Gastrocnemius medialis (tissue), 4 donors: Measurements from ENCODE around the gene RASGRP2.
A peak's percentile ranks its signal among the peaks of the same experiment; 100 is the strongest.

ENCODE experiments used
- CTCF ChIP-seq, 5 experiments: fragments of 450-650 bp in 3 of 5; fragments of 200-600 bp in 2 of 5; sonication (generic) in 2 of 5; IDR thresholded peaks in 4 of 5; conservative IDR thresholded peaks in 1 of 5; 1 replicate in 4 of 5; 2 replicates in 1 of 5; pipeline ENCODE4 v1.5.1; 2016 to 2019; ENCODE audit warnings: antibody characterized with exemption in 5 of 5, mild to moderate bottlenecking in 3 of 5, moderate library complexity in 3 of 5
- POLR2A ChIP-seq, 2 donors: fragments of 450-650 bp; IDR thresholded peaks; one replicate each; pipeline ENCODE4 v1.6.1; 2017; ENCODE audit warnings: antibody characterized with exemption in 2 of 2, mild to moderate bottlenecking in 2 of 2, moderate library complexity in 2 of 2

- TF ChIP-seq CTCF (IDR thresholded peaks at IDR 0.05 in 4 of 5, conservative IDR thresholded peaks at IDR 0.05 in 1 of 5) = peak in 3 of 5 experiments; percentile 19 to 37 (median 31)
- TF ChIP-seq POLR2A (IDR thresholded peaks at IDR 0.05) = no peak
Observed at GRCh38 chr11:64765291-64765850, 21.4 kb upstream of the RASGRP2 start.
